GM10847 (cell line): ENCODE results near the gene FBXW11.

ENCODE experiments used
- POLR2A ChIP-seq: IDR thresholded peaks from 2 replicates; pipeline ENCODE4 v1.6.1; 2011; ENCODE audit not compliant: insufficient read length; ENCODE audit errors: extremely low read depth

Gene FBXW11

GRCh38 chr5:171907725-171908343, 98.6 kb downstream of the FBXW11 start:
- no peak for TF ChIP-seq POLR2A

DNA sequence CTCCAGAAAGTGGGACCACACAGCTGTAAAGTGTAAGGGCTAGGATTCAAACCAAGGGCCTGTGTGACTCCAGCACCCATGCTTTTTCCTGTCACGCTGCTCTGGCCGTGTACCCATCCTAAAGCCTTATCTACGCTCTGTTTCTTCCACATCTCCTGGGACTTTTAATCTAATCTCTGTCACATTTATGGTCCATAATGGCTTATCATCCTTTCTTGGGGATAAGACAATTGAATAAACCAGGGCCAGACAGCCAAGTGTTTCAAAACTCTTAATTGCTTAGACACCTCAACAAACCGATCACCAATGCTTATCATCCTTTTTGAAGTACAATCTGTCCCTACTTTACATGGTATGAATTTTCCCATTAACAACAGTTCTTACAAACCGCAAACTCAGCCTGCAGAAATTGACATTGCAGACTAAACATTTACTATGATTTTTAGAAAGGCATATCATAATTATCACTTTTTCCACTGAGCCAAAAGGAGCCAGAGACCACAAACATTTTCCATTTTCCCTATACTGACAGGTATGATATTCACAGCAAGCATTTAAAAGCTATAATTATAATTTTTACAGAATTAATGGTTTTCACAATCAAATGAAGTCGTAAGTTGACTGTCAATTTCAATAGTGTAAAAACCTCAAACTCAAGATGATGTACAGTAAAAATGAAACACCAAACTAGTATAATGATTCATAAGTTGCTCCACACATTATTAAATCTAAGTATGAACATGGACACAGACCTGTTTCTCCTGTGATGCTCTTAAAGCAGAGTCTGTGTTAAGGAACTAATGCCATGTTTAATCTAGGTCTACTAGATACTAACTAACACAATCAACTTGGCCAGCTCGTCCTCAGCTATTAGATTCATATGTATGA, 99.5 kb downstream of the FBXW11 start:
- TF ChIP-seq POLR2A: no peak

GRCh38 chr5:171906066-171906570, 100.3 kb downstream of the FBXW11 start:
- no peak for TF ChIP-seq POLR2A

GRCh38 chr5:171904886-171905285, 101.6 kb downstream of the FBXW11 start:
- TF ChIP-seq POLR2A: no peak

GRCh38 chr5:171901764-171902163, 104.7 kb downstream of the FBXW11 start:
- TF ChIP-seq POLR2A: no peak

- TF ChIP-seq POLR2A: no peak
Measured at GRCh38 chr5:171899792-171900191, 106.6 kb downstream of the FBXW11 start.

DNA sequence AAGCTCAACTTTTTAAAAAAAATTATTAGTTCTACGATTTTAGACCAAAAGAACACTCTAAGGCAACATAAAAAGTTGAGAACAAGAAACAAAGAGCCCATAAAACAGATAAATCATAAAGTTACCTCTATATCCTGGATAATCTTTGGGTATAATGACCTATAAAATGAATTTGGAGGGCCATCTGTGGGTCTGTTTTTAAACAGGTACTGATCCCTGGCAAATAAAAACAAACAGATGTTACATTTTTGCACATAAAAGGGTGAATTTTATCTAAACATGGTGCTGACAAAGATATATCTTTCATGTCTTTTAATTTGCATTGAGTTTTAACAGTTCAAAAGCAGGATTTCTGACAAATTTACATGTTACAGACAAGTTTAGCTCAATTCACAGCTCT, 107.6 kb downstream of the FBXW11 start:
- no peak for TF ChIP-seq POLR2A

- TF ChIP-seq POLR2A: no peak
Measured at GRCh38 chr5:171898386-171898785, 108.1 kb downstream of the FBXW11 start.

GRCh38 chr5:171897231-171897630, 109.2 kb downstream of the FBXW11 start:
- TF ChIP-seq POLR2A: no peak

DNA sequence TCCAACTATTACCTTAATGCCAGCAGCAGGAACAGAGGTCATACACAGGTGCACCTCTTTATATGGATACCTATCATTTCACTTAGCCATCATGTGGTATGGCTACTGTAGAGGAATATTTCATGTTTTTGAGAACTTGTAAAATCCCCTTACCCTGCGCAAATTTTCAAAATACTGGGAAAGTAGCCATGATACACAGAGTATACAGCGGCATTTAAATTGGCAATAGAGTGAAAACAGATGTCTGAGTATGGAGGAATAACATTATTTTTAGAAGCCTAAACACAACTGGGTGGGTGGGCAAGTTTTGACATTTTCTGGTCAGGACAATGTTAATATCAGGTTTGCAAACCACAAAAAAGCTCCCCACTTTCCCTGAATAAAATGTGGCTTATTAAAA, 111.4 kb downstream of the FBXW11 start:
- TF ChIP-seq POLR2A: no peak

- no peak for TF ChIP-seq POLR2A
Measured at GRCh38 chr5:171893290-171893886, 113.0 kb downstream of the FBXW11 start.

GRCh38 chr5:171891595-171891994, 114.8 kb downstream of the FBXW11 start:
- TF ChIP-seq POLR2A: no peak

DNA sequence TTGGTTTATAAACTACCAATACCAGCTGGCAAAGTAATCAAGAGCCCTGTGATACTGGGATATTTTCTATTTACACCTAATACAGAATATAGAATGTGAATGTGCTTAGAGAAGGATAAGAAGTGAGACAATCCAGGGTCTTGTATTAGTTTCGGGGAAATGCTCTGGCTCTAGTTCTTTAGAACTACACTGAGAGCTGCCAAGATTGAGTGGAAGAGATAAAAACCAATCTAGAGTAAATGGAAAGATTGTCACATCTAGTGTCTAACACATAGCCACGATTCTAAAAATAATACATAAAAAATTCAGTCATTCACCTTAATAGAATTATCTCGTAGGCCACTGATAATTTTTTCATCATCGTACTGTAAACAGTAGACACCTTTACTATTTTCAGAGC, 115.3 kb downstream of the FBXW11 start:
- TF ChIP-seq POLR2A: no peak

DNA sequence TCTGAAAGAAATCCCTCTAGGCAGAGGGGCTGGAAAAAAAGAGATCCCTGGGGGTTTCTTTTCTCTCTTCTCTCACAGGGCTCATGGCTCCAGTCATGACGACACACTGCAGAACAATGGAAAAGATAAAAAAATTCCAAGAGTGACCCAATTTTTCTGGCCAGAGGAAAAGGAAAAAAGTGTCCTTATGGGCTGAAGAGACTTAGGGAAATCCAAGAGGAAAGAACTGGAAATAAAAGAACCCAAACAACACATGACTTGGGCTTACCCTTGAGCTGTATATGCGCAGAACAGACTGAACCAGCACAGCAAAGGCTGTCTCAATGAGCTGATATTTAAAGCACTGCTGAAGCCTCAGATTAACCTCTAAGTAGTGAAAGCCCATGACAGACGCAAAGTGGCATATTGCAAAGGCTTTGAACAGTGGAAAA, 118.4 kb downstream of the FBXW11 start:
- TF ChIP-seq POLR2A: no peak

DNA sequence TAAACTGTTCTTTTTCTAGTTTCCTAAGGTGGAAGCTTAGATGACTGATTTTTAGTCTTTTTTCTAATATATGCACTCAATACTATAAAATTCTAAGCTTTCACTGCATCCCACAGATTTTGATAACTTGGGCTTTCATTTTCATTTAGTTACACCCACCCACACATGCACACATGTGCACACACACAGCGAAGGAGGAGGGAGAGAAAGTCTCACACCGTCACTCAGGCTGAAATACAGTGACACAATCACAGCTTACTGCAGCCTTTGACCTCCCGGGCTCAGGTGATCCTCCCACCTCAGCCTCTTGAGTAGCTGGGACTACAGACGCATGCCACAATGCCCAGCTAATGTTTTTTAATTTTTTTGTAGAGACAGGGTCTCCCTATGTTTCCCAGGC, 124.3 kb downstream of the FBXW11 start:
- no peak for TF ChIP-seq POLR2A

- TF ChIP-seq POLR2A: no peak
Measured at GRCh38 chr5:171874234-171874633, 132.2 kb downstream of the FBXW11 start.
